HepG2 (cell line): ENCODE data around the gene GPR6.

Experiments
- EZH2 ChIP-seq: conservative IDR thresholded peaks from 2 replicates; pipeline ENCODE4 v1.6.1; 2012; ENCODE audit warnings: mild to moderate bottlenecking, low read depth, low read length, moderate library complexity
- ZNF30 ChIP-seq: sonication (generic); formaldehyde crosslinking; IDR thresholded peaks from 2 replicates; pipeline ENCODE4 v1.5.0; 2020; ENCODE audit warnings: mild to moderate bottlenecking, missing genetic modification reagents

DNA sequence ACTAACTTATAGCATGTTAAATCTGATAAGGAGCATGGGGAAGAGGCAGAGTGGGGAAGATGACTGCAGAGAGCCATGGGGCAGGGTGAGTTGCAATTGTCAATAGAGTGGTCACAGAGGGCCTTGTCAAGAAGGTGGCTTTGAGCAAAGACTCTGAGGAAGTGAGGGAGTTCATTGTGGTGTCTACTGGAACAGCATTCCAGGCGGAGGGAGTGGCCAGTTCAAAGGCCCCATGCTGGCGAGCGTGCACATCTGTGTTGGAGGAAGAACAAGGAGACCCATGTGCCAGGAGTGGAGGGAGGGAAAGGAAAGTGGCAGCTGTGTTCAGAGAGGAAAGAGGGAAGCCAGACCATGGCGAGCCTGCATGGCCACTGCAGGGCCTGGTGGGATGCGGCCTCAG, 15.8 kb upstream of the GPR6 start:
- TF ChIP-seq ZNF30 (CRISPR knock-in tag) (no peak), EZH2 (no peak)
